ENCODE data around the gene B4GALT5.
A peak's percentile ranks its signal among the peaks of the same experiment; 100 is the strongest.

The B4GALT5 gene

DNA sequence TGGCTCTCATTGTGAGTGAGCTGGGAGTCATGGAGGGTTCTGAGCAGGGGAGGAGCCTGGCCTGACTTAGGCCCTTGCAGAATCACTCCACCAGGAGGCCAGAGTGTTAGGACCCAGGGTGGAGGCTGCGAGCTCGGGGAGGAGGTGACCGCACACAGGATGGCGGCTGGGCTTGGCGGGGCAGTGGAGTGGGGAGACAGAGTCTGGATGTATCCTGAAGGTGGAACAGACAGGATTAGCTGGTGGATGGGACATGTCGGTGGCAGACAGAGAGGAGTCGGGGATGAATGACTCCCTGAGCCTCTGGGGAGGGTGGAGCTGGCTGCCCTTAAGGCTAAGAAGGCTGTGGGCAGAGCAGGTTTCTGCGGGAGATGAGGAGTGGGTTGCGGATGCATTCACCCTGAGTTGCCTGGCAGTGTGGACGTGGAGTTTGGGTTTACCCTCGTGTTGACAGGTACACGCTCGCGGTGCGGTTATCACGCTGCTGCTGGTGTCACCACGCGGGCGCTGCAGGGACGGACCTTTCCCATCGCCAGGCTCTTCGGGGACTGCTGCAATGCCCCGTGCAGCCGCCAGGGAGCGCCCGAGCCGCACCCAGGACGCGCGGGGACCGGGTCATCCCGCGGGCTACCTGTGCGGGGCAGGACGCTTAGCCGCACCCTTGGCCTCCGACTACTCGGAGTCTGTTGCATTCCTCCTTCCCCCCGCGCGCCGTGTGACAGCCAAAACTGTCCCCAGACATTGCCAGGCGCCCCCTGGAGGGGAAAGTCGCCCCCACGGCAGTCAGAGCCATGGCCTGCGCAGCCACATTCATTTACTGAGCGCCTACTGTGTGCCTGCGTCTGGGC lies 102.8 kb downstream of the B4GALT5 start:
- in situ Hi-C loops (cut with HindIII; ENCODE audit: low sequenced_read_pairs) = no loop called here
- peak overlapping the region; percentile 18 for H3K4me3 ChIP-seq (ENCODE audit: low read depth, low read length)
- TF ChIP-seq, protein P1, sequence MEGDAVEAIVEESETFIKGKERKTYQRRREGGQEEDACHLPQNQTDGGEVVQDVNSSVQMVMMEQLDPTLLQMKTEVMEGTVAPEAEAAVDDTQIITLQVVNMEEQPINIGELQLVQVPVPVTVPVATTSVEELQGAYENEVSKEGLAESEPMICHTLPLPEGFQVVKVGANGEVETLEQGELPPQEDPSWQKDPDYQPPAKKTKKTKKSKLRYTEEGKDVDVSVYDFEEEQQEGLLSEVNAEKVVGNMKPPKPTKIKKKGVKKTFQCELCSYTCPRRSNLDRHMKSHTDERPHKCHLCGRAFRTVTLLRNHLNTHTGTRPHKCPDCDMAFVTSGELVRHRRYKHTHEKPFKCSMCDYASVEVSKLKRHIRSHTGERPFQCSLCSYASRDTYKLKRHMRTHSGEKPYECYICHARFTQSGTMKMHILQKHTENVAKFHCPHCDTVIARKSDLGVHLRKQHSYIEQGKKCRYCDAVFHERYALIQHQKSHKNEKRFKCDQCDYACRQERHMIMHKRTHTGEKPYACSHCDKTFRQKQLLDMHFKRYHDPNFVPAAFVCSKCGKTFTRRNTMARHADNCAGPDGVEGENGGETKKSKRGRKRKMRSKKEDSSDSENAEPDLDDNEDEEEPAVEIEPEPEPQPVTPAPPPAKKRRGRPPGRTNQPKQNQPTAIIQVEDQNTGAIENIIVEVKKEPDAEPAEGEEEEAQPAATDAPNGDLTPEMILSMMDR (IDR thresholded peaks at IDR 0.05; ENCODE audit: low read depth, low read length) = peak; percentile 94
- peak; percentile 31 for DNase-seq (ENCODE audit: low read depth, low spot score)

DNA sequence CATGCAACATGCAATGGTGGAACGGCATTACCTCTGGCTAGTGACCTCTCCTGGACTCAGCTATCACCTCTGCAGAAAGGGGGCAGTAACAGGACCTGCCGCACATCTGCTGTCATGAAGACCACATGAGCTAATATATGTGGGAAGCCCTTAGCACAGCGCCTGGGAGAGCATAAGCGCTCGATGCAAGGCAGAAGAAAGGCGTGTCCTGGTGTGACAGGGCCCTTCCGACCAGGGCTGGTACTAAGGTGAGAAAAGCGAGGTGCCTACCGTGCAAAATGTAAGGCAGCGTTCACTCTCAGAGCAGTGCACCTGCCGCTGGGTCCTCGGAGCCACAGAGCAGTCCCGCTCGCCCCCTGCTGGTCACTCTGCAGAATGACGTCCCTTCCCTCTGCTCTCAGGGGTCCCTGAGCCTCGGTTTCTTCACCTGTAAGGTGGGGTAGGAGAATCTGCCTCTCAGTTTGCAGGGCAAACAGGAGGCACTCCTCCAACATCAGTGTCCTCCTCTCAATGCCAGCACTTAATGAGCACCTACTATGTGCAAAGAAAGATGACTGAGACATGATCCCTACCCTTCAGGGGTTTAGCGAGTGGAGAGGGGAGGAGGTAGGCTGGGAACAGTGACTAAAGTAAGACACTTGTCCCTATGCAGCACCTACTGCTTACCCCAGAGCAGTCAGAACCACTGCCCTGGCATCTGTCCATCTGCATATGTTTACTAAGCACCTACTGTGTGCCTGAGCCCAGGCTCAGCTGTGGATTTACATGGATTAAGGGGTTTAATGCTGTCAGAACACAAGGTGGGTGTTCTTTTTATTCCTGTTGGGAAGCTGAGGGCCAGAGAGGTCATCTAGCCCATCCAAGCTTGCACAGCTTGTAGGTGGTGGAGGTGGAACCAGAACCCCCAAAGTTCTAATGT lies 104.7 kb downstream of the B4GALT5 start:
- no peak overlapping the region for H3K4me3 ChIP-seq (ENCODE audit: low read depth, low read length)
- in situ Hi-C loops (cut with HindIII; ENCODE audit: low sequenced_read_pairs) = no loop called here
- DNase-seq (ENCODE audit: low read depth, low spot score) = no peak
- TF ChIP-seq, protein P1 (IDR thresholded peaks at IDR 0.05; ENCODE audit: low read depth, low read length) = peak; percentile 97

DNA sequence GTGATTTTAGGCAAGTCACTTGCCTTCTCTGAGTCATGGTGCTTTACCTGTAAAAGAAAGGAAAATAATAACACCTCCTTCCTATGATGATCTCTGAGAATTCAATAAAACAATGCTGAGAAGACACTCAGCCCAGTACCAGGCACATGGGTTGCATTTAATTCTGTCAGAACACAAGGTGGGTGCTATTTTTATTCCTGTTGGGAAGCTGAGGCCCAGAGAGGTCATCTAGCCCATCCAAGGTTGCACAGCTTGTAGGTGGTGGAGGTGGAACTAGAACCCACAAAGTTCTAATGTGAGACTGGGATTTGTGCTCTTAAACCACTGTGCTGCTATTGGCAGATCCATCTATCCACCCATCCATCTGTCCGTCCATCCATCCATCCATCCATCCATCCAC lies 106.1 kb downstream of the B4GALT5 start:
- TF ChIP-seq, protein P1 (IDR thresholded peaks at IDR 0.05; ENCODE audit: low read depth, low read length) = no peak
- DNase-seq (ENCODE audit: low read depth, low spot score) = no peak
- in situ Hi-C loops (cut with HindIII; ENCODE audit: low sequenced_read_pairs) = no loop called here
- no peak overlapping the region for H3K4me3 ChIP-seq (ENCODE audit: low read depth, low read length)

DNA sequence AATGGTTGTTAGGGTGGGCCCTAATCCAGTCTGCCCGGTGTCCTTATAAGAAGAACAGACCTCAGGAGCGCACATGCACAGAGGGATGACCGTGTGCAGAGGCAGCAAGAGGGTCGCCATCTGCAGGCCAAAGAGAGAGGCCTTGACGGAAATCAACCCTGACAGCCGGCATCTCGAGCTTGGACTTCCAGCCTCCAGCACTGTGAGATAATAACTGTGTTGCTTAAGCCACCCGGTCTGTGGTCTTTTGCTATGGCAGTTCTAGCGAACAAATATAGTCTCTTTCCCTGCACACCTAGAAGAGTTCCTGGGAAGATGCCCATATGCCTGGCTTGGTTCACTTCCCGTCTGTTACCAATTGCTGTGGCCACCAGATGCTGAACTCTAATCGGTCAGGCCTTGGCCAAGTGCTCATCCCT lies 110.5 kb downstream of the B4GALT5 start:
- peak; percentile 36 for DNase-seq (ENCODE audit: low read depth, low spot score)
- TF ChIP-seq, protein P1 (IDR thresholded peaks at IDR 0.05; ENCODE audit: low read depth, low read length) = peak; percentile 67
- H3K4me3 ChIP-seq (ENCODE audit: low read depth, low read length) = no peak overlapping the region
- in situ Hi-C loops (cut with HindIII; ENCODE audit: low sequenced_read_pairs) = no loop called here

DNA sequence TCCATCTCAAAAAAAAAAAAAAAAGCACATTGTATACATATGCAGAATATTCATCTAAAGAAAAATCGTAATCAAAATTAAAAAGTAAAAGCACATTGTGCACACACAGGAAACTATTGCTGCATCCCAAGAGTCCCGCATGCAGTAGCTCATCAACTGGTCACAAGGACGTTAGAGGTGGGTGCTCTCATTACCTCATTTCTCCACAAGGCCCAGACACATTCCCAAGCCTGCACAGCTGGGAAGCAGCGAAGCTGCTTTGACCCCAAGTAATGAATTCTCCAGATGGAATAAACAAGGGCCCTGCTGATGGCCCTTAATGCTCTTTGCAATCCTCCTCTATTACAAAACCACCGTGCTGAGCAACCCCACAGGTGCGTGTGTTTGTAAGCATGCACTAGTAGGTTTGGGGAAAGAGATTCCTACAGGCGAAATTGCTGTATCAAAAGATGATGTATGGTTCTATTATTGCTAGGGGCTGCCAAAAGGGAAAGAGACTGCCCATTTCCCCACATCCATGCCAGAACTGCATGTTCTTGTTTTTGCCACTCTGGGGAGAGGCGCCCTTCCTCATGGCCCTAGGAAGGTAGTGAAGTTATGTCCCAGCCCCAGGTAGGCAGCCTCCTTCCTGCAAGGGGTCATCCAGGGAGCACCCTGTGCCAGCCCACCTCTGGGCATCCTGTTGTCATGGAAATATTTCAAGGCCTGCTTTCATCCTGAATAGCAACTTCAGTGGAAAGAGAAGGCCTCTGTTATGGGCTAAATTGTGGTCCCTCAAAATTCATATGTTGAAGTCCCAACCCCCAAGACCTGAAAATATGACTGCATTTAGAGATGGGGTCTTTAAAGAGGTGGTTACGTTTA lies 111.1 kb downstream of the B4GALT5 start:
- no peak for DNase-seq (ENCODE audit: low read depth, low spot score)
- in situ Hi-C loops (cut with HindIII; ENCODE audit: low sequenced_read_pairs) = no loop called here
- H3K4me3 ChIP-seq (ENCODE audit: low read depth, low read length) = no peak overlapping the region
- TF ChIP-seq, protein P1 (IDR thresholded peaks at IDR 0.05; ENCODE audit: low read depth, low read length) = no peak
